PFSK-1 (cell line): ENCODE measurements around the gene WWC1.

ENCODE experiments used
- POLR2AphosphoS5 ChIP-seq: IDR thresholded peaks from 2 replicates; pipeline ENCODE4 v1.6.1; 2012; ENCODE audit warnings: low read depth, mild to moderate bottlenecking, control low read depth, low read length, moderate library complexity
- SIN3A ChIP-seq: IDR thresholded peaks from 2 replicates; pipeline ENCODE4 v1.6.1; 2012; ENCODE audit warnings: mild to moderate bottlenecking, low read length, moderate library complexity, borderline replicate concordance; ENCODE audit not compliant: insufficient read depth
- TAF1 ChIP-seq: IDR thresholded peaks from 2 replicates; pipeline ENCODE4 v1.6.1; 2012; ENCODE audit warnings: low read length, control low read depth, borderline replicate concordance; ENCODE audit not compliant: insufficient read depth
- TF ChIP-seq, protein P1 (sequence below), 2 experiments: IDR thresholded peaks; 2 replicates each; pipeline versions ENCODE4 v1.6.1 to v1.8.0; 2011 to 2012; ENCODE audit warnings: low read depth in 2 of 2, low read length in 2 of 2, control low read depth in 1 of 2, inconsistent platforms in 1 of 2, mild to moderate bottlenecking in 1 of 2, moderate library complexity in 1 of 2; ENCODE audit not compliant: insufficient read depth in 1 of 2

DNA sequence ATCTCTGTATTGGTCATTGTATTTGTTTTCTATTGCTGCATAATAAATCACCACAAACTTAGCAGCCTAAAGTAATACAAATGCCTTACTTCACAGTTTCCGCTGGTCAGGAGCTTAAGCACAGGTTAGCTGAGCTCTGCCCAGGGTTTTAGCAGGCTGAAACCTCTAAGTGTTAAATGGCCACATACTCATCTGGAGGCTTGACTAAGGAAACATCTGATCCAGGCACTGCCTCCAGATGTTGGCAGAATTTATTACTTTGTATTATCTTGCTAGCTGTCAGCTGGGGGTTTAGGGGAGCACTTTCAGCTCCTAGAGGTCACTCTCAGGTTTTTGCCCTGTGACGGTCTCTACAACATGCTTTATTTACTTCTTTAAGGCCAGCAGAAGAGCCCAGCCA lies 171.6 kb downstream of the WWC1 start:
- no peak for TF ChIP-seq SIN3A
- TF ChIP-seq, protein P1, sequence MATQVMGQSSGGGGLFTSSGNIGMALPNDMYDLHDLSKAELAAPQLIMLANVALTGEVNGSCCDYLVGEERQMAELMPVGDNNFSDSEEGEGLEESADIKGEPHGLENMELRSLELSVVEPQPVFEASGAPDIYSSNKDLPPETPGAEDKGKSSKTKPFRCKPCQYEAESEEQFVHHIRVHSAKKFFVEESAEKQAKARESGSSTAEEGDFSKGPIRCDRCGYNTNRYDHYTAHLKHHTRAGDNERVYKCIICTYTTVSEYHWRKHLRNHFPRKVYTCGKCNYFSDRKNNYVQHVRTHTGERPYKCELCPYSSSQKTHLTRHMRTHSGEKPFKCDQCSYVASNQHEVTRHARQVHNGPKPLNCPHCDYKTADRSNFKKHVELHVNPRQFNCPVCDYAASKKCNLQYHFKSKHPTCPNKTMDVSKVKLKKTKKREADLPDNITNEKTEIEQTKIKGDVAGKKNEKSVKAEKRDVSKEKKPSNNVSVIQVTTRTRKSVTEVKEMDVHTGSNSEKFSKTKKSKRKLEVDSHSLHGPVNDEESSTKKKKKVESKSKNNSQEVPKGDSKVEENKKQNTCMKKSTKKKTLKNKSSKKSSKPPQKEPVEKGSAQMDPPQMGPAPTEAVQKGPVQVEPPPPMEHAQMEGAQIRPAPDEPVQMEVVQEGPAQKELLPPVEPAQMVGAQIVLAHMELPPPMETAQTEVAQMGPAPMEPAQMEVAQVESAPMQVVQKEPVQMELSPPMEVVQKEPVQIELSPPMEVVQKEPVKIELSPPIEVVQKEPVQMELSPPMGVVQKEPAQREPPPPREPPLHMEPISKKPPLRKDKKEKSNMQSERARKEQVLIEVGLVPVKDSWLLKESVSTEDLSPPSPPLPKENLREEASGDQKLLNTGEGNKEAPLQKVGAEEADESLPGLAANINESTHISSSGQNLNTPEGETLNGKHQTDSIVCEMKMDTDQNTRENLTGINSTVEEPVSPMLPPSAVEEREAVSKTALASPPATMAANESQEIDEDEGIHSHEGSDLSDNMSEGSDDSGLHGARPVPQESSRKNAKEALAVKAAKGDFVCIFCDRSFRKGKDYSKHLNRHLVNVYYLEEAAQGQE (IDR thresholded peaks at IDR 0.05; ENCODE audit: insufficient read depth in 1 of 2, low read depth in 2 of 2, low read length in 2 of 2), result no peak
- TF ChIP-seq POLR2AphosphoS5, result no peak
- TF ChIP-seq TAF1, result no peak
